Neural crest cell (in vitro differentiated cells): ENCODE results near the gene CCNJL. TPM values are rescaled to one million over a fixed set of nuclear protein-coding genes. Genes with fewer than 3 reads are reported as not detected.

Source experiments
- DNase-seq: peaks from one replicate; pipeline ENCODE4 v3.0.0; 2021; ENCODE audit warnings: low read depth, mixed read lengths, low spot score
- H3K27ac Mint-ChIP-seq: one replicate; pipeline ENCODE4 v1.8.0; 2021; ENCODE audit warnings: mild to moderate bottlenecking, mixed read lengths; ENCODE audit not compliant: unreplicated experiment
- H3K27me3 Mint-ChIP-seq: 2 replicates; pipeline ENCODE4 v1.8.0; 2021; ENCODE audit warnings: low read depth, mild to moderate bottlenecking, mixed read lengths
- H3K36me3 Mint-ChIP-seq: 2 replicates; pipeline ENCODE4 v1.8.0; 2021; ENCODE audit warnings: low read depth, mild to moderate bottlenecking, mixed read lengths
- H3K4me1 Mint-ChIP-seq: 2 replicates; pipeline ENCODE4 v1.8.0; 2021; ENCODE audit warnings: mixed read lengths
- H3K4me3 Mint-ChIP-seq: one replicate; pipeline ENCODE4 v1.8.0; 2021; ENCODE audit warnings: mild to moderate bottlenecking, mixed read lengths
- H3K9me3 Mint-ChIP-seq: 2 replicates; pipeline ENCODE4 v1.8.0; 2021; ENCODE audit warnings: mixed read lengths
- CTCF ChIP-seq: fragments of 200-600 bp; sonication (generic); conservative IDR thresholded peaks from 2 replicates; pipeline ENCODE4 v1.5.0; 2021; ENCODE audit warnings: antibody characterized with exemption, mild to moderate bottlenecking
- total RNA-seq: library from RNA; stranded (reverse); gene quantifications from 2 replicates; pipeline ENCODE4 v1.2.1, GENCODE V29; 2021

CCNJL gene
- total RNA-seq, 1 donor from 2014 or later = 29.7 TPM

DNA sequence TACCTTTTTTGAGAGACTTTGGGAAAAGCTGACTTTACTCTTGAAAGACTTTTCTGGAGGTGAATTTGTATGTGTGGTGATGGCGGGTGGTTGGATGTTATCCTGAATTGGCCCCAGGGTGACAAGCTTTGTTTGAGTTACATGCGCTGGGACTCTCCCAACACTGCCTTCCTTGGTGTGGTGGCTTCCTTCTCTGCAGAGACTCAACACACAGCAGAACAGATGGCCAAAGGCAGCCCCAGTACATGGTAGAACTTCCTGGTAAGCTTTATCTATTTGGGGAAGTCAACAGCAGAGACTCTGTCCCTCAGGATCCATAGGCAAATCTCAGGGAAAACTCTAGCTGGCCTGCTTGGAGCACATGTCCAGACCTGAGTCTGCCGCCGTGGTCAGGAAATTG, 39.9 kb upstream of the CCNJL start:
- no peaks in the 10 kb centered on the region for H3K36me3 Mint-ChIP-seq
- no peak for TF ChIP-seq CTCF

DNA sequence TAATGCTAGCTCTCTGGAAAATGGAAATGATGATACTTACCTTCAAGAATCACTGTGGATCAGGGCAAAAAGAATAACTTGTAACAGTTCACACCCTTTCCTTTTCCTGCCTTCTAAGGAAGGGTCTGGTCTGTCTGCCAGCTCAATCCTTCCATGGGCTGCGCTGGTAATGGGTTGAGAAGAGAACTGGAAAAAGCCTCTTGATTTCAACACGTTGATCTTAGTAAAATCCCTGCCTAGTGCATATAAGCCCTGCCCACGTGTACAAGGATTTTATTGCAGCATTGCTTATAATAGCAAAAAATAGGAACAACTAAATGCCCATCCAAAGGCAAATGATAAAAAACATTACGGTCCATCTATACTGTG, 37.6 kb upstream of the CCNJL start:
- no peaks in the 10 kb centered on the region for H3K9me3 Mint-ChIP-seq
- H3K27ac Mint-ChIP-seq = no peak overlapping the region
- no peaks in the 10 kb centered on the region for H3K27me3 Mint-ChIP-seq
- H3K36me3 Mint-ChIP-seq = no peaks in the 10 kb centered on the region
- H3K4me1 Mint-ChIP-seq = peaks cover 4% of the 10 kb centered on the region
- no peak overlapping the region for H3K4me3 Mint-ChIP-seq
- DNase-seq = no peak
- no peak for TF ChIP-seq CTCF

More for the DNA sequence above, 39.9 kb upstream of the CCNJL start:
- peaks cover 15% of the 10 kb centered on the region for H3K4me1 Mint-ChIP-seq
- H3K9me3 Mint-ChIP-seq = no peaks in the 10 kb centered on the region
- H3K27ac Mint-ChIP-seq = no peak overlapping the region
- no peak overlapping the region for H3K4me3 Mint-ChIP-seq
- DNase-seq = no peak
- no peaks in the 10 kb centered on the region for H3K27me3 Mint-ChIP-seq

DNA sequence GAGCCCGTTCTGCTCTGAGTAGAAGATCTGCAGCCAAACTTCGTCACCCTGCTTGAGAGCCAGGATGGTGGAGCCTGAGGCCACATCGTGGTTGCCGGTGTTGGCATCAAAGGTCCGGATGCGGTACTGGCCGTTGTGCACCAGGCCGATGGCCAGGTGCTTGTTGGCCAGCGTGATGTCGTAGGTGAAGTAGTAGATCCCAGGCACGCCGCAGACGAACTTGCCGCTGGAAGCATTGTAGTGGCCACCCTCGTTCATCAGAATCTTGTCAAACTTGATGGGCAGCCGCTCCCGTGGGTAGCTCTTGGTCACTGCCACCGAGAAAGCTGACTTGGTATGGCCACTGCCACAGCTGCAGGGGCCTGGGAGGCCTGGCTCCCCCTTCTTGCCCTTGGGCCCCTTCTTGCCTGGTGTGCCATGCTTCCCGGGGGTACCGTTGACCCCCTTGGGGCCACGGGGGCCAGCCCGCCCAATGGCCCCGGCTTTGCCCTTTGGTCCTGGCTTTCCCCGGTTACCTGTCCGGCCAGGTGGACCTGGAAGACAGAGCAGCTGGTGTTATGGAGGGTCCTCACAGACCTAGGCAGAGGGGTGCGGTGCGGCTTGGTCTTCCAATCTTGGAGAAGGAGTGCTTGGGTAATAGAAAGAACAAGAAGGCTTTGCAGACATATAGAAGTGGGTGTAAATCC, 37.0 kb upstream of the CCNJL start:
- no peak overlapping the region for H3K4me3 Mint-ChIP-seq
- H3K27ac Mint-ChIP-seq = no peak overlapping the region
- H3K36me3 Mint-ChIP-seq = no peaks in the 10 kb centered on the region
- H3K27me3 Mint-ChIP-seq = no peaks in the 10 kb centered on the region
- no peak for DNase-seq
- H3K9me3 Mint-ChIP-seq = no peaks in the 10 kb centered on the region
- H3K4me1 Mint-ChIP-seq = peaks cover 4% of the 10 kb centered on the region
- TF ChIP-seq CTCF = no peak

DNA sequence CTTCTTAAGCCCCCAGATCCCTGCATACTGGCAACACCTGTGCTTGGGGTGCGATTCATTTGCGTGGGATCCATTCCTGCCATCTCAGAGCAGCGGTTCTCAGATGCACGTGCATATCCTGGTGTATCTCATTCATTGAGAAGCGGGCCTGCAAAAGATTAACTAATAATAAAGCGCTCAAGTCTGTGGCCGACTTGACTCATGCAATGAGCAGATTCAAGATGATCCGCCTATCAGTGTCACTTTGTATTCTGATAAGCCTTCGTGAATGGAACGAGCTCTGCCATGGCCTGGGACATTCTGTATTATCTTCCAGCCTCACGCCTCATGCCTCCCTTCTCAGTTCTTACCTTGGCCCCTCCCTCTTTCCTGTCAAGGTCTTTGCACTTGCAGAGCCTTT, 35.7 kb upstream of the CCNJL start:
- no peak for TF ChIP-seq CTCF
- no peak for DNase-seq
- Mint-ChIP-seq H3K4me3 (no peak overlapping the region), H3K27me3 (no peaks in the 10 kb centered on the region), H3K36me3 (no peaks in the 10 kb centered on the region), H3K9me3 (no peaks in the 10 kb centered on the region), H3K27ac (no peak overlapping the region), H3K4me1 (peaks cover 4% of the 10 kb centered on the region)

DNA sequence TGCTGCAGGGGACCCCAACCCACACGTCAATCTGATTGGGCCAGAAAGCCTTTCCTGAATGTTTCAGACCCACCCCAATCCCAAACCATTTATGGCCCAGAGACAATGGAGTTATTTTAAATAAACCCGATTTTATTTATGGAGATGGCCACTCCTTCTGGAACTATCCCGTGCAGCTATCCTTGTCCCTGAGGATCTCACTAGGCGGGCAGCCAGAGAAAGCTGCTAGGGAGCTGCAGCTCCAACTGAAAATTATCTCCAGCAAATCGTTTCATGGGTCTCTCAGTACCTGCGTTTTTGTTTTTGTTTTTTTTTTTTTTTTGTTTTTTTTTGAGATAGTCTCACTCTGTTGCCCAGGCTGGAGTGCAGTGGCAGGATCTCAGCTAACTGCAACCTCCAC, 35.1 kb upstream of the CCNJL start:
- no peak overlapping the region for H3K27ac Mint-ChIP-seq
- no peaks in the 10 kb centered on the region for H3K36me3 Mint-ChIP-seq
- no peaks in the 10 kb centered on the region for H3K9me3 Mint-ChIP-seq
- TF ChIP-seq CTCF = no peak
- H3K4me3 Mint-ChIP-seq = no peak overlapping the region
- H3K27me3 Mint-ChIP-seq = no peaks in the 10 kb centered on the region
- DNase-seq = no peak
- peaks cover 4% of the 10 kb centered on the region for H3K4me1 Mint-ChIP-seq
